Stimulated activated CD8-positive, alpha-beta memory T cell treated with anti-CD3 and anti-CD28 coated beads, Interleukin-12 subunit alpha, Interleukin-12 subunit beta, amount 100 ng/mL, for 24 hours (primary cell): ENCODE data around the gene ECD.

Experiments used
- DNase-seq: peaks from one replicate; pipeline ENCODE4 v3.0.0-alpha.2; 2020; ENCODE audit errors: extremely low read depth

ECD gene

GRCh38 chr10:73167783-73168464 is at the start of gene ECD, which contains the start of gene FAM149B1:
Gene ECD (minus strand): TSS chr10:73168008. CDS start chr10:73163937, 4,071 bp downstream.
Gene FAM149B1 (plus strand): TSS chr10:73168119. CDS start chr10:73168340, 221 bp downstream.
- peak; percentile 82 for DNase-seq

- no peak for DNase-seq
Measured at GRCh38 chr10:73215749-73216148, 47.9 kb upstream of the ECD start.

- no peak for DNase-seq
Measured at GRCh38 chr10:73211106-73211811, 43.5 kb upstream of the ECD start.

- DNase-seq, result no peak
Measured at GRCh38 chr10:73210395-73211105, 42.7 kb upstream of the ECD start.

- no peak for DNase-seq
Measured at GRCh38 chr10:73209705-73210104, 41.9 kb upstream of the ECD start.

GRCh38 chr10:73207883-73208282 is 40.1 kb upstream of the ECD start:
- no peak for DNase-seq

GRCh38 chr10:73206385-73206784 is 38.6 kb upstream of the ECD start:
- DNase-seq, result no peak

GRCh38 chr10:73205890-73206289 is 38.1 kb upstream of the ECD start:
- DNase-seq, result no peak

GRCh38 chr10:73205081-73205480 is 37.3 kb upstream of the ECD start:
- no peak for DNase-seq

- no peak for DNase-seq
Measured at GRCh38 chr10:73190188-73190587, 22.4 kb upstream of the ECD start.

GRCh38 chr10:73186266-73186665 is 18.5 kb upstream of the ECD start:
- DNase-seq, result no peak

GRCh38 chr10:73183667-73184281 is 16.0 kb upstream of the ECD start:
- DNase-seq, result no peak

- DNase-seq, result no peak
Measured at GRCh38 chr10:73182568-73182967, 14.8 kb upstream of the ECD start.

- no peak for DNase-seq
Measured at GRCh38 chr10:73174148-73174925, 6.5 kb upstream of the ECD start.

- no peak for DNase-seq
Measured at GRCh38 chr10:73172867-73173266, 5.1 kb upstream of the ECD start.

GRCh38 chr10:73169320-73169719 is 1.5 kb upstream of the ECD start:
- DNase-seq, result no peak

GRCh38 chr10:73168465-73168803 is 626 bp upstream of the ECD start:
- no peak for DNase-seq

- DNase-seq, result no peak
Measured at GRCh38 chr10:73167458-73167782, 388 bp downstream of the ECD start.

GRCh38 chr10:73166972-73167371 is 836 bp downstream of the ECD start:
- DNase-seq, result no peak

- DNase-seq, result no peak
Measured at GRCh38 chr10:73163096-73163495, 4.7 kb downstream of the ECD start.

- no peak for DNase-seq
Measured at GRCh38 chr10:73161662-73162061, 6.1 kb downstream of the ECD start.

- DNase-seq, result no peak
Measured at GRCh38 chr10:73161079-73161478, 6.7 kb downstream of the ECD start.
